HG03342 (cell line): Measurements from ENCODE around the gene MEGF8.

ENCODE experiments used
- ATAC-seq: cut with Tn5 transposase; IDR thresholded peaks from one replicate; pipeline ENCODE4 v1.9.1; 2021; ENCODE audit warnings: mild to moderate bottlenecking, moderate library complexity; ENCODE audit not compliant: unreplicated experiment

The MEGF8 gene

GRCh38 chr19:42287017-42287826 is 38.2 kb upstream of the MEGF8 start:
- ATAC-seq: no peak

- no peak for ATAC-seq
These were observed 37.7 kb upstream of the MEGF8 start for GRCh38 chr19:42287827-42288107.

- no peak for ATAC-seq
These were observed 37.0 kb upstream of the MEGF8 start for GRCh38 chr19:42288387-42288786.

GRCh38 chr19:42288881-42289555 is 36.4 kb upstream of the MEGF8 start:
- ATAC-seq: no peak

- no peak for ATAC-seq
These were observed 35.8 kb upstream of the MEGF8 start for GRCh38 chr19:42289556-42290041.

- no peak for ATAC-seq
These were observed 35.3 kb upstream of the MEGF8 start for GRCh38 chr19:42290136-42290522.

DNA sequence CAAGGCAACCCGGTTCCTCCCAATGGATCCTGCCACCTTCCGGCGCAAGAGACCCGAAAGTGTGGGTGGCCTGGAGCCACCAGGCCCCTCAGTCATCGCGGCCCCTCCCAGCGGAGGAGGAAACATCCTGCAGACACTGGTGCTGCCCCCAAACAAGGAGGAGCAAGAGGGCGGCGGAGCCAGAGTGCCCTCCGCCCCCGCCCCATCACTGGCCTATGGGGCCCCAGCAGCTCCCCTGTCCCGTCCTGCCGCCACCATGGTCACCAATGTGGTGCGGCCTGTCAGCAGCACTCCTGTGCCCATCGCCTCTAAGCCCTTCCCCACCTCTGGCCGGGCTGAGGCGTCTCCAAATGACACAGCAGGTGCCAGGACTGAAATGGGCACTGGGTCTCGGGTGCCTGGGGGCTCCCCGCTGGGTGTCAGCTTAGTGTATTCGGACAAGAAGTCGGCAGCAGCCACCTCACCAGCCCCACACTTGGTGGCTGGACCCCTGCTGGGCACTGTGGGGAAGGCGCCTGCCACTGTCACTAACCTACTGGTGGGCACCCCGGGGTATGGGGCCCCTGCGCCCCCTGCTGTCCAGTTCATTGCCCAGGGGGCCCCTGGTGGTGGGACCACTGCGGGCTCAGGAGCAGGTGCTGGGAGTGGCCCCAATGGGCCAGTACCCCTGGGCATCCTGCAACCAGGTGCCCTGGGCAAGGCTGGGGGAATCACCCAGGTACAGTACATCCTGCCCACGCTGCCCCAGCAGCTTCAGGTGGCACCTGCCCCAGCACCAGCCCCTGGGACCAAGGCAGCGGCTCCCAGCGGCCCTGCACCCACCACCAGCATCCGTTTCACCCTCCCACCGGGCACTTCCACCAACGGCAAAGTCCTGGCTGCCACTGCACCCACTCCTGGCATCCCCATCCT is 34.7 kb upstream of the MEGF8 start:
- ATAC-seq: no peak

- ATAC-seq: no peak
These were observed 34.0 kb upstream of the MEGF8 start for GRCh38 chr19:42291435-42291810.

DNA sequence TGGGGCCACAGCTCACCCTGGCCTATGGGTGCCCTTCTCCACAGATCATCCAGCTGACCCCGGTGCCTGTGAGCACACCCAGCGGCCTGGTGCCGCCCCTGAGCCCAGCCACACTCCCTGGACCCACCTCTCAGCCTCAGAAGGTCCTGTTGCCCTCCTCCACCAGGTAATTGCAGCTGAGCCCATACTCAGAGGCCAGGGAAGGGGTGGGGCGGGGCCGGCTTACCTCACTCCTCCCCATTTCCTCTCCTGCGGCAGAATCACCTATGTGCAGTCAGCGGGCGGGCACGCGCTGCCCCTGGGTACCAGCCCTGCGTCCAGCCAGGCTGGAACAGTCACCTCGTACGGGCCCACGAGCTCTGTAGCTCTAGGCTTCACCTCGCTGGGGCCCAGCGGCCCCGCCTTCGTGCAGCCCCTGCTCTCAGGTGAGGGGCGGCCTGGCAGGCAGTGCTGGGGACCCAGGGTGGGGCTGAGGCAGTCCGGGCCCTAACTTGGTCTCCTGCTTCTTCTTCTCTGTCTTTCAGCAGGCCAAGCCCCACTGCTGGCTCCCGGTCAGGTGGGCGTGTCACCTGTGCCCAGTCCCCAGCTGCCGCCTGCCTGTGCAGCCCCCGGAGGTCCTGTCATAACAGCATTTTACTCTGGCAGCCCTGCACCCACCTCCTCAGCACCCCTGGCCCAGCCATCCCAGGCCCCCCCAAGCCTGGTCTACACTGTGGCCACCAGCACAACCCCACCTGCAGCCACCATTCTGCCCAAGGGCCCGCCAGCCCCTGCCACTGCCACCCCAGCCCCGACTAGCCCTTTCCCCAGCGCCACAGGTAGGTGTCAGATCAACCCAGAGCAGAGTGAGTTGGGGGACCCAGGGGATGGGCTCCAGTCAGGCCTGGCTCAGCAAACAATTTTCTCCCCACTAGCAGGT is 33.1 kb upstream of the MEGF8 start:
- ATAC-seq: no peak

DNA sequence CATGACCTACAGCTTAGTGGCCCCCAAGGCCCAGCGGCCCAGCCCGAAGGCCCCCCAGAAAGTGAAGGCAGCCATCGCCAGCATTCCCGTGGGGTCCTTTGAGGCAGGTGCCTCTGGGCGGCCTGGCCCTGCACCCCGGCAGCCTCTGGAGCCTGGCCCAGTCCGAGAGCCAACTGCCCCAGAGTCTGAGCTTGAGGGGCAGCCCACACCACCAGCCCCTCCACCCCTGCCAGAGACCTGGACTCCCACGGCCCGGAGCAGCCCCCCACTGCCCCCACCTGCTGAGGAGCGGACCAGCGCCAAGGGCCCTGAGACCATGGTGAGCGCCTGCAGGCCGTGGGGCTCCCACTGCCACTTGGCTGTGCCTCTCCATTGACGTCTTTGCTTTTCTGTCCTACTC is 32.5 kb upstream of the MEGF8 start:
- ATAC-seq: no peak

DNA sequence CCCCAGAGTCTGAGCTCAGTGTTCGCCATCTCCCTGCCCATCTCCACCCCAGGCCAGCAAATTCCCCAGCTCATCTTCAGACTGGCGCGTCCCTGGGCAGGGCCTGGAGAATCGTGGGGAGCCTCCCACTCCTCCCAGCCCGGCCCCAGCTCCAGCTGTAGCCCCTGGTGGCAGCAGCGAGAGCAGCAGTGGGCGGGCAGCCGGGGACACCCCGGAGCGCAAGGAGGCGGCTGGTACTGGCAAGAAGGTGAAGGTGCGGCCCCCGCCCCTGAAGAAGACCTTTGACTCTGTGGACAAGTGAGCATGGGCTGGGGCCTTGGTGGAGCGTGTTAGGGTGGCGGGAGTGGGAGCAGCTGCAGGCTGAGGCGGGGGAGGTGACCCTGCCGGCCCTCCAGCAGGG is 31.9 kb upstream of the MEGF8 start:
- no peak for ATAC-seq

DNA sequence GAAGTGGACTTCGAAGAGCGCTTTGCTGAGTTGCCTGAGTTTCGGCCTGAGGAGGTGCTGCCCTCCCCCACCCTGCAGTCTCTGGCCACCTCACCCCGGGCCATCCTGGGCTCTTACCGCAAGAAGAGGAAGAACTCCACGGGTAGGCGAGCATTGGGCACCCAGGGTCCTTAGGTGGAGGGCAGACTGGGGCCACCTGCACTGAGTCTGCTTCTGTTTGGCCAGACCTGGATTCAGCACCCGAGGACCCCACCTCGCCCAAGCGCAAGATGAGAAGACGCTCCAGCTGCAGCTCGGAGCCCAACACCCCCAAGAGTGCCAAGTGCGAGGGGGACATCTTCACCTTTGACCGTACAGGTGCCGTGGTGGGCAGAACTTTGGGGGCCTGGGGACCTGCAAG is 31.5 kb upstream of the MEGF8 start:
- no peak for ATAC-seq

- no peak for ATAC-seq
These were observed 30.8 kb upstream of the MEGF8 start for GRCh38 chr19:42294471-42295137.

DNA sequence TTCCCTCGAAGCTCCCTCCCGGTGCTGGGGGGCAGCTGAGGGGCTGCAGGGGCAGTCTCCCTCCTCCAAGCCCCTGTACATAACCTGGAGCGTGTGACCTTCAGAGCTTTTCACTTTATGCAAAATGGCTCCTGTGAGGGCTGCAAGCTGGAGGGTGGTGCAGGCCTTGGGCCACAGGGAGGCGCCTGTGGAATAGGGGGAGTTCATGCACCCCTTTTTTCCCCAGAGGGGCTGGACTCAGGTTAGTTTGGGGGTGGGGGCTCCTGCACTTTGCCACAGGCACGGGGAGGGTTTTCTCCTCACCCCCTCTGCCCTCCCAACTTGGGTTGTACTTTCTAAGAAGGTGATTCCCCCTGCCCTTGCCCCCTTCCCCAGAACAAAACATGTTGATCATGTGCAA is 30.1 kb upstream of the MEGF8 start:
- ATAC-seq: no peak

DNA sequence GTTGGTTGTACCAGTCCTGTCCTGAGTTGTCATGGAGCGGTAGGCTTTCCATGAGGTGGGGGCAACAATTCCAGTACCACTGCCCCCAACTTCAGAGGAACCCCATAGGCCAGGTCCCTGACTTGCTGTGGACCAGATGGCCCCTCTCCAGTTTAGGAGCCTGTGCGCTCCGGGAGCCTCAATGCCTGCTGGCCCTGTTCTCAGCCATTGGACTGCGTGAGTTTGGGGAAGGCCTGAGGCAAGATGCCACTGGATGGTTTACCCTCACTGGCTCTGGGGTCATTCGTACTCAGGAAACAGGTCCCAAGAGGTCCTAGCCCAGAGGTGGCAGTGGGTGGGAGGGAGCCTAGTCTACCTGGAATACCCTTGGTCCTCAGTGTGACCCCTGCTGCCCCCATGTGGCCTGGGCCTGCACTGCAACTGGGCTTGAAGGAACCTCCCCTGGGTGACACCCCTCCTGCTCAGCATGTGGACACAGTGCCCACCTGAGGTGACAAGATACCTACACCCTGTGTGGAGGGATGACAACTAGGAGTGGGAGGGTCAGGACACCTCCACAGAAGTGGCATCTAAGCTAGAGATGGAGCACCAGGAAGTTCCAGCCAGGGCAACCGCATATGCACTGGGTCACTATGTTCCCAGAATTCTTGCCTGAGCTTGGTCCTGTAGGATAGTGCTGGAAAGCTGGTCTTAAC is 29.5 kb upstream of the MEGF8 start:
- ATAC-seq: no peak

- no peak for ATAC-seq
These were observed 28.4 kb upstream of the MEGF8 start for GRCh38 chr19:42297039-42297438.

- no peak for ATAC-seq
These were observed 23.7 kb upstream of the MEGF8 start, which contains the start of gene PRR19 for GRCh38 chr19:42301646-42302203. Gene PRR19 (plus strand): TSS chr19:42302132. CDS start chr19:42309585, 7,453 bp downstream.

DNA sequence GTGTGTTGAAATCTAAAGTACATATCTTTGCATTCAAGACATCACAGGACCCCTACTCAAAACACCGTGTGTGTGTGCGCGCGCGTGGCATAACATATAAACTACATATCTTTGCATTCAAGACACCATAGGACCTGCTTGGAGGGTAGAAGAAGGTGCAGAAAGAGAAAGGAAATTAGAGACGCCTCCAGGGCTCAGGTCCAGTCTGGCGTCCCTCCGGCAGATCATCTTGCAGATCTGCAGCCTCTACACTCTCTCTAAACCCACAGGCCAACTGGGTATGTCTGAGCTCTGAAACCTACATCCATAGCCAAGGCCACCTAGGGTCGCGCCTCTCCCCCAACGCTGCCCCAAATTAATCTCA is 22.4 kb upstream of the MEGF8 start:
- no peak for ATAC-seq

- no peak for ATAC-seq
These were observed 21.6 kb upstream of the MEGF8 start for GRCh38 chr19:42303876-42304275.
